HG02943 (cell line): ENCODE results near the gene CALY.
"Not testable (repeated sequence)": the region's sequence is repeated elsewhere in the genome, so short reads cannot be mapped to it uniquely, and the experiment has no call there.

Source experiments
- ATAC-seq: cut with Tn5 transposase; IDR thresholded peaks from one replicate; pipeline ENCODE4 v1.9.1; 2021; ENCODE audit warnings: mild to moderate bottlenecking, low read depth, moderate library complexity; ENCODE audit not compliant: unreplicated experiment

Gene CALY, protein sequence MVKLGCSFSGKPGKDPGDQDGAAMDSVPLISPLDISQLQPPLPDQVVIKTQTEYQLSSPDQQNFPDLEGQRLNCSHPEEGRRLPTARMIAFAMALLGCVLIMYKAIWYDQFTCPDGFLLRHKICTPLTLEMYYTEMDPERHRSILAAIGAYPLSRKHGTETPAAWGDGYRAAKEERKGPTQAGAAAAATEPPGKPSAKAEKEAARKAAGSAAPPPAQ

GRCh38 chr10:133336577-133337369, at the start of gene CALY:
TSS of gene CALY (minus strand) at chr10:133336896. CDS start at chr10:133328989, 7,907 bp downstream.
- ATAC-seq: no peak

GRCh38 chr10:133385214-133385613, 48.5 kb upstream of the CALY start:
- no peak for ATAC-seq

DNA sequence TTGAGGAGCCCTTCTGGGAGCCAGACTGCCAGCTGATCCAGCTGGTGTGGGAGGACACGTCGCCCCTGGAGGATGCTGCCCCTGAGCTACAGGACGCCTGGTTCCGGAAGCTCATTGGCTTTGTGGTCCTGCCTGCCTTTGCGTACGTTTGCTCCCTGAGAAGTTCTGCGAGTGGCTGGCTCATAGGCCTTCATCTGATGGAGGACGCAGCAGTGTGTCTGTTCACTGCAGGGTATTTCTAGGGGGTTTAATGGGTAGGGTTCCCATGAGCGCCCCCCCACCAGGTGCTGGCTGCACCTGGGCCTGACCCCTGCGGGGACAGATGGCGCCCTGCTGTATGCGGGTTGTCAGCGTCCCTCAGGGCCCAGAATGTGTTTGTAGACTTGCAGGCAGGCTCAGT, 47.4 kb upstream of the CALY start:
- ATAC-seq: no peak

- ATAC-seq: no peak
Observed at GRCh38 chr10:133383551-133383950, 46.9 kb upstream of the CALY start.

DNA sequence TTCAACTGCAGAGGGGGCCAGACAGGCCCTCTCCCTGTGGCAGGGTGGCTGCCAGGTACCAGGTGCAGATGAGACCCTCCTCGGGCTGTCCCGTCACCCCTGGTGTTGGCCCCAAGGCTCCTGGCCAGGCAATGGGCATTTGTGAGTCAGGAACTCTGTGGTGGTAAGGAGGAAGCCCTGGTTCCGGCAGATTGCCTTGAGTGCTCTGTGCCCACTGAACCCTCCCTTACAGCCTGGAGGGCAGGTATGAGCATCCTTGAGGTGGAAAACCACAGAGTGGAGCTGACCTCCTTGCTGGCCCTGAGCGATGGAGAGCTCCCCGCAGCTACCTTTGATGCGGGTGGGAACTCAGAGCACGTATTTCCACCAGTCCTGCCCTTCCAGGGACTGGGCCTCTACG, 44.3 kb upstream of the CALY start:
- no peak for ATAC-seq

- no peak for ATAC-seq
Observed at GRCh38 chr10:133379801-133380666, 43.3 kb upstream of the CALY start.

- ATAC-seq: peak; percentile 46
Observed at GRCh38 chr10:133379152-133379800, 42.6 kb upstream of the CALY start, which contains the start of gene PAOX. TSS of gene PAOX (plus strand) at chr10:133379262. CDS start at chr10:133379317, 55 bp downstream.

DNA sequence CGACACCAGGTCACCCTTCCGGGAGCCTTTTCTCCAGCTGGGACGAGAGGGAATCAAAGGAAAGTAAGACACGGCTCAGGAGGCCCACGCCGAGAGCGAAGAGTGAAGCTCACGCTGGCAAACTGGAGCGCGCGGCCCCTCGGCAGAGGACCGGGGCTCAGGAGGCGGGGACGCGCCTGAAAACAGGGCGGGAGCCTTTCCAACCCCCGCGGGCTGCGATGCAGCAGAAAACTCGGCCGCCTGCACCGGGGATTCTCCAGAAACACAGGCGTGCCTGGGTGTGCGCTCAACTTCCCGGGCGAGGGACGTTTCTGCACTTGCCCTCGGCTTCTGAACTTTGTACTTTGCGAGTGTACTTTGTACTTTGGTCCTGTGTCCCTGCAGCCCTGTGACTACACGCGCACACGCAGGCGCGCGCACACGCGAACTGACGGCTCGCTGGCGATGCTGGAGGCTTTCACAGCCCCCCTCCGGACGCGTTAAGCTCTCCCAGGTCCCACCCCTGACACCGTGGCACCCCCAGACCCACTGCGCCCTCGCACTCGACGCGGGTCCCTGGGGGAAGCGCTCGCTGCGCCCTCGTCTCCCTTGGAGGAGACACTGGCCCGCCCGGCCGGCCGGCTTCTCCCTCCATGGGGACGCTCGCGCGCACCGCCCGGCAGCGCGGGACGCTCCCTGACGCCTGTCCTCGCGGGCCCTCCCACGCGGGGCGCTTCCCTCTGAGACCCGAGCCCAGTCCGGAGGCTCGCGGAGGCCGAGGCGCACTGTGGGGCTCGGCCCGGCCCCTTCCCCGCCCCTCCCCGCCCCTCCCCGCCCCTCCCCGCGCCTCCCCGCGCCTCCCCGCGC, 41.8 kb upstream of the CALY start:
- peak; percentile 49 for ATAC-seq

DNA sequence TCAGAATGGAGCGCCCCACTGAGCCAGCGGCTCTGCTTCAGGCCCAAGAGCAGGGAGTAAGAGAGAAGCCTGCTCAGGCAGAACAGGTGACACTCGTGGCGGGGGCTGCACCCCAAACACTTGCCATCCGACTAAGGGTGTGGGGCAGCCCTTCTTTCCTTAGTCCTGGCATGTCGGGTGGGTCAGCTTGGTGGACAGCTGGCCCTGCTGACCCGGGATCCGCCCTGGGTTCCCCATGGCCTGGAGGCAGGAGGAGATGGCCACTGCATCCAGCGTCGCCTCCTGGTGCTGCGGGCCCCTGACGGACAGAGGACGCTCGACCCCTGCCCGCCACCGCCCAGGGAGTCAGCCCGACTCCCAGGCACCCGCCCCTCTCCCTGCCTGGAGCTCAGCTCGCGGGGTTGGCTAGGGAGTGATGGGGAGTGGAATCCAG, 41.1 kb upstream of the CALY start:
- ATAC-seq: no peak

DNA sequence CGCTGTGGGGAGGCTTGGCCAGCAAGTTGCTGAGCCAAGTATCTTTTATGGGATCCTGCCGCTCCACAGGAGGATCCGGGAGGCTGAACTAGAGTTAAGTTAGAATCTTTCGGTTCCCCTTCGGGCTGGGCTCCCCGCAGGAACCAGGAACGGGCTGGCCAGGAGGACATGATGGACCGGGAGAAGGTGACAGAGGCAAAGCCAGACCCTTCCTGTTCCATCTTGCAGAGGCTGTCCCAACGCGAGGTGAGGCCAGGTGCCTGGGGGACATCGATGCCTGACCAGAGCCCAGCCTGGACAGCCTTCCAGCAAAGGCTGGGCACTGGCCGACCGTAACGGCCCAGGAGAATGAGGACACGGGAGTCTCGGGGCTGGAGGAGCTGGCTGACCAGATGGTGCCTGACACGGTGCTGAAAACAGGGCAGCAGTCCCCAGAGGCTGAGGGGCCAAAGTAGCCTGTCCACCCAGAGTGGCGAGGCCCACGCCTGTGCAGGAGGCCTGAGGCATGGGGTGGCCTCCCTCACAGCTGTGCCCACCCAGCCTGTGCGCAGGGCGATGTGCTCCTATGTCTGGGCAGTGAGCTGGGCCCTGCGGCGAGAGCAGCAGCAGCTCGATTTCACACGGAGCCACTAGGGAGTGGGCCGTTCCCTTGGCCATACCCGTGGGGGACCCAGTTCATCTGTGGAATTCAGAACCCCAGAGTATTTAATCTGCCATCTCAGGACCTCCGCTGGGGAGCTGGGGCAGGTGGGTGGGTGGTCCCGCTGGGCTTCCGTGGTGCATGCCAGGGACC, 40.5 kb upstream of the CALY start:
- ATAC-seq: no peak

GRCh38 chr10:133376183-133376582, 39.5 kb upstream of the CALY start:
- ATAC-seq: not testable (repeated sequence)

- ATAC-seq: no peak
Observed at GRCh38 chr10:133375357-133376115, 38.8 kb upstream of the CALY start.

GRCh38 chr10:133373174-133374090, 36.7 kb upstream of the CALY start, which contains the start of gene ECHS1:
TSS of gene ECHS1 (minus strand) at chr10:133373354. CDS start at chr10:133373333, 21 bp downstream.
- peak; percentile 89 for ATAC-seq

DNA sequence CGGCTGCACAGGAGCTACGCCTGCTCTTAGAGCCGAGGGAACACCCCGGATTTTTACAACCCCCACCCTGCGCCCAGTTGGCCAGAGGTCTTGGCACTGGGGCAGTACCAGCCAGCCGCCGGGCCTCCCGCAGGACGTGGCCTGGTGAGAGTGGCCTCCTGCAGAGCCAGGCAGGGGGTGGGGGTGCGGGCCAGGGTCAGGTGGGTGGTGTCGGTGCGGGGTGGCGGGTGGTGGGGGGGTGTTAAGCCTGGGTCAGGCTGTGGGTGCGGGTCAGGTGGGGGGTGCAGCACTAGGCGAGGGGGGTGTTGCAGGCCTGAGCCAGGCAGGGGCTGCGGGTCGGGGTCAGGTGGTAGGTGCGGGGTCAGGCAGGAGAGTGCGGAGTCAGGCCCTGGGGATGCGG, 35.8 kb upstream of the CALY start:
- no peak for ATAC-seq

GRCh38 chr10:133370030-133370786, 33.5 kb upstream of the CALY start:
- ATAC-seq: no peak

- no peak for ATAC-seq
Observed at GRCh38 chr10:133368153-133368552, 31.5 kb upstream of the CALY start.
